HepG2 (cell line): ENCODE measurements around the gene MYO10. TPM values are rescaled to one million over a fixed set of nuclear protein-coding genes. Genes with fewer than 3 reads are reported as not detected.

Experiments used
- ATAC-seq: fragments of 200-7000 bp; cut with Tn5 transposase; 3 replicates; pipeline ENCODE4 v1.9.1; 2020; ENCODE audit warnings: mild to moderate bottlenecking, moderate library complexity
- BruUV-seq: library from RNA; stranded (reverse); fragments of 400-500 nt; replicated peaks from 2 replicates; lab custom pipeline; 2021; lab: Mats Ljungman, UMichigan
- CTCF ChIA-PET: fragments of 300-600 bp; formaldehyde crosslinking; extraction: SDS; loops from one replicate; lab custom pipeline; 2021; ENCODE audit warnings: low total read pairs, inconsistent platforms, low intra/inter-chr PET ratio; lab: Yijun Ruan, JAX
- POLR2A ChIA-PET: fragments of 350-600 bp; sonication (Branson Sonifier 250); formaldehyde crosslinking; loops from one replicate; lab custom pipeline; 2020; ENCODE audit warnings: antibody characterized with exemption, inconsistent platforms; lab: Yijun Ruan, JAX
- DNase-seq: peaks from one replicate; pipeline ENCODE4 v3.0.0-alpha.2; 2015; ENCODE audit warnings: low spot score
- FAIRE-seq: peaks from 3 replicates; lab custom pipeline; 2011; peaks lifted over from hg19 to GRCh38; lab: Jason Lieb, UNC
- H2AFZ ChIP-seq: one replicate; pipeline ENCODE4 v1.6.1; 2011; ENCODE audit warnings: low read length, inconsistent platforms
- H3K27ac ChIP-seq: fragments of 300-600 bp; 3 replicates; pipeline ENCODE4 v1.8.0; 2011; ENCODE audit warnings: mixed run types, mild to moderate bottlenecking, mixed read lengths, low read length, inconsistent platforms; ENCODE audit not compliant: insufficient read depth; ENCODE audit errors: extremely low read length
- H3K27me3 ChIP-seq, 2 experiments: fragments of 200-600 bp in 1 of 2; 2 replicates in 1 of 2; 3 replicates in 1 of 2; pipeline versions ENCODE4 v1.6.0 to v1.8.0; 2011; ENCODE audit warnings: low read length in 2 of 2, mild to moderate bottlenecking in 2 of 2, moderate library complexity in 2 of 2, inconsistent platforms in 1 of 2; ENCODE audit not compliant: insufficient read depth in 2 of 2, control insufficient read depth in 1 of 2
- H3K36me3 ChIP-seq, 2 experiments: fragments of 200-600 bp in 1 of 2; replicated peaks in 1 of 2; 2 replicates in 1 of 2; 3 replicates in 1 of 2; pipeline versions ENCODE4 v1.5.1 to v1.8.0; 2011; ENCODE audit warnings: low read length in 2 of 2, inconsistent platforms in 1 of 2; ENCODE audit not compliant: insufficient read depth in 2 of 2, control insufficient read depth in 1 of 2
- H3K4me1 ChIP-seq: 2 replicates; pipeline ENCODE4 v1.5.1; 2012; ENCODE audit warnings: low read length, inconsistent platforms; ENCODE audit not compliant: insufficient read depth
- H3K4me2 ChIP-seq: 2 replicates; pipeline ENCODE4 v1.6.0; 2011; ENCODE audit warnings: low read depth, low read length, inconsistent platforms
- H3K4me3 ChIP-seq, 3 experiments: fragments of 200-600 bp in 1 of 3; sonication (generic), shearing (Covaris generic) in 1 of 3; replicated peaks in 1 of 3; 2 replicates each; pipeline ENCODE4 v1.5.1; 2011 to 2016; ENCODE audit warnings: low read length in 3 of 3, inconsistent platforms in 2 of 3, low read depth in 2 of 3, mild to moderate bottlenecking in 2 of 3, control low read depth in 1 of 3, mixed read lengths in 1 of 3; ENCODE audit not compliant: insufficient read depth in 1 of 3
- H3K79me2 ChIP-seq: one replicate; pipeline ENCODE4 v1.6.1; 2011; ENCODE audit warnings: low read length, inconsistent platforms; ENCODE audit not compliant: insufficient read depth
- H3K9ac ChIP-seq: 2 replicates; pipeline ENCODE4 v1.6.0; 2011; ENCODE audit warnings: mild to moderate bottlenecking, low read depth, low read length, inconsistent platforms; ENCODE audit not compliant: insufficient read depth
- H3K9me3 ChIP-seq: 2 replicates; pipeline ENCODE4 v1.5.1; 2012; ENCODE audit warnings: mild to moderate bottlenecking, low read length
- H4K20me1 ChIP-seq: 2 replicates; pipeline ENCODE4 v1.6.0; 2011; ENCODE audit warnings: inconsistent platforms, mild to moderate bottlenecking, low read length, moderate library complexity; ENCODE audit not compliant: insufficient read depth
- EP300 ChIP-seq, 3 experiments: sonication (generic) in 1 of 3; formaldehyde crosslinking in 1 of 3; IDR thresholded peaks; 2 replicates each; pipeline versions ENCODE4 v1.5.1 to v1.6.1; 2011 to 2020; ENCODE audit warnings: low read depth in 2 of 3, low read length in 2 of 3, borderline replicate concordance in 1 of 3, improper control_type of control experiment in 1 of 3, mild to moderate bottlenecking in 1 of 3, missing genetic modification reagents in 1 of 3, moderate library complexity in 1 of 3
- POLR2G ChIP-seq: fragments of 200-400 bp; formaldehyde crosslinking; IDR thresholded peaks from 2 replicates; pipeline ENCODE4 v1.6.1; 2018; ENCODE audit warnings: mild to moderate bottlenecking, low read depth, low read length, moderate library complexity
- RBM39 ChIP-seq: fragments of 200-400 bp; formaldehyde crosslinking; IDR thresholded peaks from one replicate; pipeline ENCODE4 v1.6.1; 2018; ENCODE audit warnings: antibody characterized with exemption, mild to moderate bottlenecking, low read depth, low read length; ENCODE audit not compliant: poor library complexity, severe bottlenecking
- SP2 ChIP-seq: sonication (generic); formaldehyde crosslinking; IDR thresholded peaks from 2 replicates; pipeline ENCODE4 v1.5.1; 2020; ENCODE audit warnings: mild to moderate bottlenecking, missing genetic modification reagents
- SUZ12 ChIP-seq: fragments of 150-350 bp; IDR thresholded peaks from 2 replicates; pipeline ENCODE4 v1.6.1; 2014; ENCODE audit warnings: low read depth, low read length
- ZKSCAN1 ChIP-seq: fragments of 150-350 bp; IDR thresholded peaks from 2 replicates; pipeline ENCODE4 v1.6.1; 2014; ENCODE audit warnings: low read length
- ZNF292 ChIP-seq: sonication (generic); formaldehyde crosslinking; IDR thresholded peaks from 2 replicates; pipeline ENCODE4 v1.8.1; 2022; ENCODE audit warnings: mild to moderate bottlenecking, low read depth, missing genetic modification reagents, borderline replicate concordance
- ZNF746 ChIP-seq: sonication (generic); formaldehyde crosslinking; IDR thresholded peaks from 2 replicates; pipeline ENCODE4 v1.8.0; 2022; ENCODE audit warnings: mild to moderate bottlenecking, missing genetic modification reagents
- WGBS: methylation state at CpG from one replicate; pipeline ENCODE4 v1.1.6; 2017; ENCODE audit warnings: low lambda C conversion rate; 5-methylcytosine and 5-hydroxymethylcytosine counted together
- in situ Hi-C: cut with HindIII; loops from 2 replicates; pipeline ENCODE4 v1.10.0; 2017; ENCODE audit warnings: low pct_unique_long_range_greater_than_20kb; ENCODE audit not compliant: extremely low pct_ligation_motif_present
- intact Hi-C: fragments of 100-400 bp; cut with micrococcal nuclease; formaldehyde crosslinking; loops from one replicate; pipeline ENCODE4 v1.10.0; 2022; ENCODE audit not compliant: unreplicated experiment
- polyA plus RNA-seq, 8 experiments: library from polyadenylated mRNA; depleted of rRNA in 3 of 8; stranded (reverse) in 7 of 8; unstranded in 1 of 8; fragments of >200 nt; fragmentation: Illumina TruSeq in 4 of 8; extraction: Trizol in 4 of 8; gene quantifications; 2 replicates each; pipeline versions ENCODE4 v1.2.1 to v1.2.3, GENCODE V29; 2011 to 2016; ENCODE audit warnings: low read depth in 4 of 8, missing spikeins in 1 of 8, mixed read lengths in 1 of 8; ENCODE audit not compliant: insufficient read depth in 1 of 8
- total RNA-seq, 5 experiments: library from RNA; depleted of rRNA; stranded (reverse); fragments of >200 nt; fragmentation: Illumina TruSeq; extraction: Trizol; gene quantifications; 2 replicates each; pipeline ENCODE4 v1.2.3, GENCODE V29; 2016; ENCODE audit warnings: low read depth in 1 of 5
- TF ChIP-seq, protein P1 (sequence below): sonication (generic); formaldehyde crosslinking; IDR thresholded peaks from 2 replicates; pipeline ENCODE4 v1.8.0; 2022; ENCODE audit warnings: mild to moderate bottlenecking, missing genetic modification reagents, borderline replicate concordance
- TF ChIP-seq, protein P2 (sequence below): sonication (generic); formaldehyde crosslinking; IDR thresholded peaks from 2 replicates; pipeline ENCODE4 v1.5.0; 2020; ENCODE audit warnings: missing genetic modification reagents, mild to moderate bottlenecking, borderline replicate concordance
- TF ChIP-seq, protein P3 (sequence below): sonication (generic); formaldehyde crosslinking; IDR thresholded peaks from 2 replicates; pipeline ENCODE4 v1.4.0; 2020; ENCODE audit warnings: missing genetic modification reagents, borderline replicate concordance

The MYO10 gene
- total and polyA plus RNA-seq, 2 of the 13 experiments (the other 11 are each of a cell fraction or from before 2014, with no cell fraction given): 4.5 to 14.0 TPM

DNA sequence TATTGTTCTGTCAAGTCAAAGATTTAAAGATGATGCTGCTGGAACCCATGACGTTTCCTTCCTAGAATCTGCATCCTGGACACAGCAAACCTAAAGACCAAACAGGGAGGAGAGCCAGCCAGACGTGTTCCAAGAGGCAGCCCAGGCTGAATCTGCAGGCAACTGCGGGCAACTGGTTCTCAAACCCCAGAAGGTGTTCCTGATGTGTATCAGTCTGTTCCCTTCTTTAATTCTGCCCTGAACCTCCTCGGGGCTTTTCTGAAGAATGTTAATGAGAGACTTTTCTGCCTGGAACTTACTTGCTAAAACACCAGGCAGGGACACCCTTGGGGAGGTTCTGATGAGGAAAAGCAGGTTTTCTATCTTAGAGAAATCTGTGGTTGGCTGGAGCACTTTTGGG is 186.5 kb downstream of the MYO10 start:
- Histone ChIP-seq H3K79me2 (no peaks in the 10 kb centered on the region), H3K4me2 (no peak overlapping the region), H3K36me3 (no peaks in the 10 kb centered on the region), H2AFZ (no peak overlapping the region), H3K27me3 (no peaks in the 10 kb centered on the region; a peak in 1 of 5 replicates), H3K27ac (no peak overlapping the region), H4K20me1 (no peaks in the 10 kb centered on the region), H3K4me3 (no peak overlapping the region), H3K4me1 (peaks cover 26% of the 10 kb centered on the region), H3K9me3 (no peaks in the 10 kb centered on the region), H3K9ac (no peak overlapping the region)
- FAIRE-seq: no peak
- no peak for ATAC-seq
- WGBS: 85% methylated on average over 4 of the region's 4 CpGs
- intact Hi-C loops (no loop called here), in situ Hi-C loops (no loop called here)
- ChIA-PET POLR2A (no interaction called here), CTCF (interaction anchor here (0.6 kb wide), 1 partner anchor 9 kb away, joined by 3 read pairs; no protein-coding TSS in a partner anchor)
- TF ChIP-seq, protein P1, sequence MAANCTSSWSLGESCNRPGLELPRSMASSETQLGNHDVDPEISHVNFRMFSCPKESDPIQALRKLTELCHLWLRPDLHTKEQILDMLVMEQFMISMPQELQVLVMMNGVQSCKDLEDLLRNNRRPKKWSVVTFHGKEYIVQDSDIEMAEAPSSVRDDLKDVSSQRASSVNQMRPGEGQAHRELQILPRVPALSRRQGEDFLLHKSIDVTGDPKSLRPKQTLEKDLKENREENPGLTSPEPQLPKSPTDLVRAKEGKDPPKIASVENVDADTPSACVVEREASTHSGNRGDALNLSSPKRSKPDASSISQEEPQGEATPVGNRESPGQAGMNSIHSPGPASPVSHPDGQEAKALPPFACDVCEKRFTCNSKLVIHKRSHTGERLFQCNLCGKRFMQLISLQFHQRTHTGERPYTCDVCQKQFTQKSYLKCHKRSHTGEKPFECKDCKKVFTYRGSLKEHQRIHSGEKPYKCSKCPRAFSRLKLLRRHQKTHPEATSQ: no peak
- TF ChIP-seq RBM39 (no peak), EP300 (IDR thresholded peaks at IDR 0.05; ENCODE audit: low read depth in 2 of 2, low read length in 2 of 2) (no peak), EP300 (CRISPR knock-in tag; IDR thresholded peaks at IDR 0.05; ENCODE audit: borderline replicate concordance) (no peak), ZKSCAN1 (no peak)
- BruUV-seq: no TSS peak
- no peak for DNase-seq

DNA sequence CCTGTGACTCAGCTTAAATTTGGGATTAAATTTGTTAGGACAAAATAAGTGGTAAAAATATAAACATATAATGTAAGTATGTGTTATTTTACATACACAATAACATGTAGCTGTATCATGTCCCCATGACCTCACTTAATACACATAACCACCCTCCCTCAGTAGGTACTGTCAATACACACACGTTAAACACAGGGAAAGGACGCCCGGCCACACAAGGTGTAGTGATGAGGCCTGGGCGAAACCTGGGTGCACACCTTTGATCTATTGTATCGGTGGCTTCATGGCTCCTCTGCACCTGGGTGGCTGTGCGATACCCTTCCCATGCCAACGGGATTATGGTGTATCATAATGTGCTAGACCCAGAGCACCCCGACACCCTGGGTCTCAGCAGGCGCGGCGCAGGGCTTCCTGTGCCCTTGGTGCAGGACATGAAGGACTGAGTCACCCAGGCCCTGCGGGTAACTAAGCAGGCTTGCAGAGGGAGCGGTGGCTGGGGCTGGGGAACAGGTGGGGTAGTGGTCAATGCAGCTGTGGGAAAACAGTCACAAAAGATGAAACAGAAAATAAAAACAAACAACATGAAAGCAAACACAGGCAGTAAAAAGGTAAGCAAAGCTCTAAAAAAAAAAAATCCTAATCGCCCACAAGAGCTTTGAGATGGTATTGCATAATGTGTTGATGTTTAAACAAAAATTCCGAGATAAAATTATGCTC is 191.8 kb downstream of the MYO10 start:
- POLR2A ChIA-PET: interaction anchor here (0.5 to 2.2 kb wide), 4 partner anchors 8 to 81 kb away, joined by 3 to 30 read pairs (median 13); no protein-coding TSS in a partner anchor
- 5% methylated on average over 15 of the region's 15 CpGs for WGBS
- TF ChIP-seq, protein P2, sequence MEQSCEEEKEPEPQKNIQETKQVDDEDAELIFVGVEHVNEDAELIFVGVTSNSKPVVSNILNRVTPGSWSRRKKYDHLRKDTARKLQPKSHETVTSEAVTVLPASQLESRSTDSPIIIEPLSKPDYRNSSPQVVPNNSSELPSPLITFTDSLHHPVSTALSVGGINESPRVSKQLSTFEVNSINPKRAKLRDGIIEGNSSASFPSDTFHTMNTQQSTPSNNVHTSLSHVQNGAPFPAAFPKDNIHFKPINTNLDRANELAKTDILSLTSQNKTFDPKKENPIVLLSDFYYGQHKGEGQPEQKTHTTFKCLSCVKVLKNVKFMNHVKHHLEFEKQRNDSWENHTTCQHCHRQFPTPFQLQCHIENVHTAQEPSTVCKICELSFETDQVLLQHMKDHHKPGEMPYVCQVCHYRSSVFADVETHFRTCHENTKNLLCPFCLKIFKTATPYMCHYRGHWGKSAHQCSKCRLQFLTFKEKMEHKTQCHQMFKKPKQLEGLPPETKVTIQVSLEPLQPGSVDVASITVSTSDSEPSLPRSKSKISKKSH (CRISPR knock-in tag): 0 out of 2 replicates have a peak, but pooled peaks have one; percentile 25
- TF ChIP-seq SP2 (CRISPR knock-in tag): 0 out of 2 replicates have a peak, but pooled peaks have one; percentile 29
- TF ChIP-seq ZNF292: peak; percentile 55; the same call in 1 of the 2 replicates
- no peak for TF ChIP-seq POLR2G
- TF ChIP-seq, protein P3, sequence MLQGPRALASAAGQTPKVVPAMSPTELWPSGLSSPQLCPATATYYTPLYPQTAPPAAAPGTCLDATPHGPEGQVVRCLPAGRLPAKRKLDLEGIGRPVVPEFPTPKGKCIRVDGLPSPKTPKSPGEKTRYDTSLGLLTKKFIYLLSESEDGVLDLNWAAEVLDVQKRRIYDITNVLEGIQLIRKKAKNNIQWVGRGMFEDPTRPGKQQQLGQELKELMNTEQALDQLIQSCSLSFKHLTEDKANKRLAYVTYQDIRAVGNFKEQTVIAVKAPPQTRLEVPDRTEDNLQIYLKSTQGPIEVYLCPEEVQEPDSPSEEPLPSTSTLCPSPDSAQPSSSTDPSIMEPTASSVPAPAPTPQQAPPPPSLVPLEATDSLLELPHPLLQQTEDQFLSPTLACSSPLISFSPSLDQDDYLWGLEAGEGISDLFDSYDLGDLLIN: no peak
- no peak for TF ChIP-seq SUZ12
- no peak for TF ChIP-seq ZNF746 (CRISPR knock-in tag)

More for the DNA sequence above, 191.8 kb downstream of the MYO10 start:
- Histone ChIP-seq H3K9me3 (no peaks in the 10 kb centered on the region), H3K36me3 (no peaks in the 10 kb centered on the region), H3K27me3 (no peaks in the 10 kb centered on the region), H3K4me1 (peaks cover 57% of the 10 kb centered on the region), H3K9ac (peak overlapping the region; percentile 63), H3K79me2 (no peaks in the 10 kb centered on the region), H3K4me2 (peak overlapping the region; percentile 92), H4K20me1 (no peaks in the 10 kb centered on the region), H2AFZ (no peak overlapping the region), H3K4me3 (peak overlapping the region; percentile 18 to 74 (median 53)), H3K27ac (peak overlapping the region; percentile 59)
- peak; percentile 92 for ATAC-seq
- intact Hi-C loops: loop anchor here (1.0 kb wide), 1 partner anchor 14 kb away; no protein-coding TSS in a partner anchor
- no TSS peak for BruUV-seq
- CTCF ChIA-PET: no interaction called here
- FAIRE-seq: peak; percentile 56
- peak; percentile 42 for DNase-seq
- in situ Hi-C loops: no loop called here
